ENCODE results near the gene METTL15. TPM values are rescaled to one million over a fixed set of nuclear protein-coding genes. Genes with fewer than 3 reads are reported as not detected.
"Not testable (repeated sequence)": the region's sequence is repeated elsewhere in the genome, so short reads cannot be mapped to it uniquely, and the experiment has no call there.

The METTL15 gene
- total RNA-seq, 1 experiment from 2014 or later: 12.1 TPM

GRCh38 chr11:28176351-28176750 lies 68.2 kb downstream of the METTL15 start:
- peak; percentile 2 for DNase-seq (ENCODE audit: low read depth)

GRCh38 chr11:28195449-28195848 lies 87.3 kb downstream of the METTL15 start:
- DNase-seq (ENCODE audit: low read depth): no peak

- DNase-seq (ENCODE audit: low read depth): no peak
These were observed 101.7 kb downstream of the METTL15 start for GRCh38 chr11:28209906-28210305.

GRCh38 chr11:28222063-28222462 lies 113.9 kb downstream of the METTL15 start:
- not testable (repeated sequence) for DNase-seq (ENCODE audit: low read depth)

- no peak for DNase-seq (ENCODE audit: low read depth)
These were observed 115.4 kb downstream of the METTL15 start for GRCh38 chr11:28223577-28223976.

GRCh38 chr11:28223994-28224393 lies 115.8 kb downstream of the METTL15 start:
- no peak for DNase-seq (ENCODE audit: low read depth)

GRCh38 chr11:28227460-28227859 lies 119.3 kb downstream of the METTL15 start:
- no peak for DNase-seq (ENCODE audit: low read depth)

GRCh38 chr11:28228196-28228895 lies 120.2 kb downstream of the METTL15 start:
- DNase-seq (ENCODE audit: low read depth): peak; percentile 4

GRCh38 chr11:28231475-28231874 lies 123.3 kb downstream of the METTL15 start:
- DNase-seq (ENCODE audit: low read depth): no peak

GRCh38 chr11:28232649-28233048 lies 124.5 kb downstream of the METTL15 start:
- DNase-seq (ENCODE audit: low read depth): no peak

GRCh38 chr11:28241760-28242159 lies 133.6 kb downstream of the METTL15 start:
- DNase-seq (ENCODE audit: low read depth): no peak

- no peak for DNase-seq (ENCODE audit: low read depth)
These were observed 134.4 kb downstream of the METTL15 start for GRCh38 chr11:28242596-28242995.

GRCh38 chr11:28243061-28243460 lies 134.9 kb downstream of the METTL15 start:
- DNase-seq (ENCODE audit: low read depth): no peak

GRCh38 chr11:28243581-28243980 lies 135.4 kb downstream of the METTL15 start:
- DNase-seq (ENCODE audit: low read depth): no peak

GRCh38 chr11:28245131-28245530 lies 136.9 kb downstream of the METTL15 start:
- DNase-seq (ENCODE audit: low read depth): no peak

GRCh38 chr11:28250192-28250591 lies 142.0 kb downstream of the METTL15 start:
- DNase-seq (ENCODE audit: low read depth): no peak

- DNase-seq (ENCODE audit: low read depth): no peak
These were observed 143.1 kb downstream of the METTL15 start for GRCh38 chr11:28251257-28251656.

GRCh38 chr11:28257761-28258160 lies 149.6 kb downstream of the METTL15 start:
- DNase-seq (ENCODE audit: low read depth): no peak

GRCh38 chr11:28259177-28259843 lies 151.1 kb downstream of the METTL15 start:
- no peak for DNase-seq (ENCODE audit: low read depth)

GRCh38 chr11:28268925-28269324 lies 160.7 kb downstream of the METTL15 start:
- no peak for DNase-seq (ENCODE audit: low read depth)

- DNase-seq (ENCODE audit: low read depth): no peak
These were observed 161.4 kb downstream of the METTL15 start for GRCh38 chr11:28269586-28269985.

GRCh38 chr11:28272247-28272646 lies 164.1 kb downstream of the METTL15 start:
- not testable (repeated sequence) for DNase-seq (ENCODE audit: low read depth)

GRCh38 chr11:28274216-28274615 lies 166.0 kb downstream of the METTL15 start:
- DNase-seq (ENCODE audit: low read depth): no peak

Measured in HT1080 (cell line).